Activated CD8-positive, alpha-beta T cell treated with anti-CD3 and anti-CD28 coated beads, Interleukin-2, amount 10 ng/mL, durations not matched to agents 7 days and 5 days (primary cell): ENCODE measurements around the gene AIP. TPM values are rescaled to one million over a fixed set of nuclear protein-coding genes. Genes with fewer than 3 reads are reported as not detected.

ENCODE experiments used
- ATAC-seq: fragments of 150-1000 bp; cut with Tn5 transposase; one replicate; pipeline ENCODE4 v1.10.0; 2021; ENCODE audit warnings: moderate library complexity
- CTCF ChIA-PET: fragments of 350-600 bp; sonication (Branson Sonifier 250); formaldehyde crosslinking; loops from one replicate; lab custom pipeline; 2021; ENCODE audit warnings: antibody characterized with exemption; lab: Charles Lee
- POLR2A ChIA-PET: fragments of 350-600 bp; sonication (Branson Sonifier 250); formaldehyde crosslinking; loops from one replicate; lab custom pipeline; 2021; ENCODE audit warnings: antibody characterized with exemption; lab: Charles Lee
- DNase-seq: peaks from one replicate; pipeline ENCODE4 v3.0.0-alpha.2; 2020
- H3K27ac Mint-ChIP-seq: one replicate; pipeline ENCODE4 v1.8.0; 2021; ENCODE audit warnings: mild to moderate bottlenecking, mixed read lengths
- H3K27me3 Mint-ChIP-seq: one replicate; pipeline ENCODE4 v1.8.0; 2021; ENCODE audit warnings: low read depth, mixed read lengths
- H3K36me3 Mint-ChIP-seq: one replicate; pipeline ENCODE4 v1.8.0; 2021; ENCODE audit warnings: low read depth, mixed read lengths
- H3K4me1 Mint-ChIP-seq: one replicate; pipeline ENCODE4 v1.8.0; 2021; ENCODE audit warnings: low read depth, mixed read lengths
- H3K4me3 Mint-ChIP-seq: one replicate; pipeline ENCODE4 v1.8.0; 2021; ENCODE audit warnings: mild to moderate bottlenecking, mixed read lengths
- H3K9me3 Mint-ChIP-seq: one replicate; pipeline ENCODE4 v1.8.0; 2022; ENCODE audit warnings: mixed read lengths; ENCODE audit not compliant: insufficient read depth
- total RNA-seq, 2 experiments: library from RNA; stranded (reverse); gene quantifications; one replicate each; pipeline ENCODE4 v1.2.3, GENCODE V29; 2021

Gene AIP
- total RNA-seq, 2 experiments from 2014 or later, result 156 to 163 TPM

- Mint-ChIP-seq H3K9me3 (no peaks in the 10 kb centered on the region), H3K27ac (no peak overlapping the region), H3K36me3 (no peaks in the 10 kb centered on the region), H3K4me1 (peaks cover 12% of the 10 kb centered on the region), H3K27me3 (peaks cover 2% of the 10 kb centered on the region), H3K4me3 (no peak overlapping the region)
- CTCF ChIA-PET, result interaction anchor here (1.4 kb wide), 2 partner anchors 68 to 99 kb away, joined by 3 read pairs; no protein-coding TSS in a partner anchor
- ATAC-seq, result no peak
- DNase-seq, result no peak
- POLR2A ChIA-PET, result interaction anchor here (0.5 to 4.7 kb wide), 6 partner anchors 10 to 1925 kb away, joined by 3 to 34 read pairs (median 4); partner anchors contain the start of gene PTPRCAP
Observed at GRCh38 chr11:67450796-67451657, 31.8 kb upstream of the AIP start.

GRCh38 chr11:67451658-67451976 is 31.2 kb upstream of the AIP start:
- CTCF ChIA-PET, result interaction anchor here (1.4 kb wide), 1 partner anchor 69 kb away, joined by 3 read pairs; no protein-coding TSS in a partner anchor

GRCh38 chr11:67452141-67452952 is 30.5 kb upstream of the AIP start, which contains the start of gene GPR152:
TSS of gene GPR152 (minus strand) at chr11:67452729. CDS start at chr11:67452724, 5 bp downstream.
- DNase-seq (no peak), ATAC-seq (no peak)
- POLR2A ChIA-PET, result interaction anchor here (0.7 to 4.7 kb wide), 6 partner anchors 11 to 32 kb away, joined by 3 to 34 read pairs (median 3); partner anchors contain the start of genes PTPRCAP and RPS6KB2
- Mint-ChIP-seq H3K4me3 (no peak within 1 kb of the TSS), H3K9me3 (no peaks in the 10 kb centered on the region), H3K27me3 (peaks cover under 1% of the 10 kb centered on the region), H3K36me3 (no peaks in the 10 kb centered on the region), H3K4me1 (peaks cover 9% of the 10 kb centered on the region), H3K27ac (no peak within 1 kb of the TSS)
- CTCF ChIA-PET, result interaction anchor here (0.8 kb wide), 1 partner anchor 16 kb away, joined by 3 read pairs; no protein-coding TSS in a partner anchor

More at GRCh38 chr11:67451658-67451976, 31.2 kb upstream of the AIP start:
- peaks cover 2% of the 10 kb centered on the region for H3K27me3 Mint-ChIP-seq
- no peak for DNase-seq
- peaks cover 9% of the 10 kb centered on the region for H3K4me1 Mint-ChIP-seq
- POLR2A ChIA-PET, result interaction anchor here (0.7 to 4.7 kb wide), 5 partner anchors 12 to 23 kb away, joined by 3 to 34 read pairs (median 3); partner anchors contain the start of genes PTPRCAP and RPS6KB2
- ATAC-seq, result no peak
- H3K4me3 Mint-ChIP-seq, result no peak overlapping the region
- no peak overlapping the region for H3K27ac Mint-ChIP-seq
- H3K9me3 Mint-ChIP-seq, result no peaks in the 10 kb centered on the region
- no peaks in the 10 kb centered on the region for H3K36me3 Mint-ChIP-seq

GRCh38 chr11:67453816-67454732 is 28.8 kb upstream of the AIP start:
- no peaks in the 10 kb centered on the region for H3K36me3 Mint-ChIP-seq
- no peak overlapping the region for H3K4me3 Mint-ChIP-seq
- CTCF ChIA-PET, result no interaction called here
- POLR2A ChIA-PET, result no interaction called here
- H3K27me3 Mint-ChIP-seq, result no peaks in the 10 kb centered on the region
- no peaks in the 10 kb centered on the region for H3K9me3 Mint-ChIP-seq
- H3K27ac Mint-ChIP-seq, result no peak overlapping the region
- DNase-seq (no peak), ATAC-seq (no peak)
- H3K4me1 Mint-ChIP-seq, result peaks cover 6% of the 10 kb centered on the region

GRCh38 chr11:67455054-67455453 is 27.8 kb upstream of the AIP start, which contains the start of gene CABP4:
TSS of gene CABP4 (plus strand) at chr11:67455354. CDS start at chr11:67455424, 70 bp downstream.
- ATAC-seq (no peak), DNase-seq (no peak)
- Mint-ChIP-seq H3K27me3 (peaks cover 2% of the 10 kb centered on the region), H3K27ac (no peak within 1 kb of the TSS), H3K9me3 (no peaks in the 10 kb centered on the region), H3K36me3 (no peaks in the 10 kb centered on the region), H3K4me1 (peaks cover 8% of the 10 kb centered on the region), H3K4me3 (no peak within 1 kb of the TSS)
- POLR2A ChIA-PET, result interaction anchor here (2.4 kb wide), 1 partner anchor 18 kb away, joined by 6 read pairs; the partner anchor contains the start of gene PTPRCAP
- CTCF ChIA-PET, result no interaction called here

GRCh38 chr11:67456068-67456705 is 26.6 kb upstream of the AIP start:
- peaks cover 2% of the 10 kb centered on the region for H3K27me3 Mint-ChIP-seq
- CTCF ChIA-PET, result no interaction called here
- H3K4me3 Mint-ChIP-seq, result no peak overlapping the region
- no peaks in the 10 kb centered on the region for H3K9me3 Mint-ChIP-seq
- no peak overlapping the region for H3K27ac Mint-ChIP-seq
- DNase-seq (no peak), ATAC-seq (no peak)
- H3K36me3 Mint-ChIP-seq, result no peaks in the 10 kb centered on the region
- peaks cover 7% of the 10 kb centered on the region for H3K4me1 Mint-ChIP-seq
- POLR2A ChIA-PET, result interaction anchor here (2.4 kb wide), 1 partner anchor 19 kb away, joined by 6 read pairs; the partner anchor contains the start of gene PTPRCAP

- Mint-ChIP-seq H3K9me3 (no peaks in the 10 kb centered on the region), H3K36me3 (no peaks in the 10 kb centered on the region), H3K4me3 (no peak overlapping the region), H3K27me3 (peaks cover 2% of the 10 kb centered on the region), H3K4me1 (peaks cover 2% of the 10 kb centered on the region), H3K27ac (no peak overlapping the region)
- DNase-seq (no peak), ATAC-seq (no peak)
- ChIA-PET CTCF (no interaction called here), POLR2A (no interaction called here)
Observed at GRCh38 chr11:67457453-67457852, 25.4 kb upstream of the AIP start.

- DNase-seq, result no peak
- no peaks in the 10 kb centered on the region for H3K9me3 Mint-ChIP-seq
- H3K27ac Mint-ChIP-seq, result no peak overlapping the region
- peaks cover 2% of the 10 kb centered on the region for H3K27me3 Mint-ChIP-seq
- ChIA-PET POLR2A (interaction anchor here (1.6 kb wide), 1 partner anchor 22 kb away, joined by 4 read pairs; no protein-coding TSS in a partner anchor), CTCF (no interaction called here)
- peaks cover 2% of the 10 kb centered on the region for H3K4me1 Mint-ChIP-seq
- ATAC-seq, result no peak
- no peak overlapping the region for H3K4me3 Mint-ChIP-seq
- no peaks in the 10 kb centered on the region for H3K36me3 Mint-ChIP-seq
Observed at GRCh38 chr11:67458266-67458665, 24.6 kb upstream of the AIP start.

GRCh38 chr11:67463186-67463585 is 19.6 kb upstream of the AIP start:
- ChIA-PET POLR2A (interaction anchor here (0.7 to 1.4 kb wide), 2 partner anchors 11 to 44 kb away, joined by 3 read pairs; partner anchors contain the start of gene CDK2AP2), CTCF (no interaction called here)
- DNase-seq (no peak), ATAC-seq (no peak)
- Mint-ChIP-seq H3K27ac (no peak overlapping the region), H3K27me3 (peaks cover 2% of the 10 kb centered on the region), H3K9me3 (no peaks in the 10 kb centered on the region), H3K36me3 (peaks cover 4% of the 10 kb centered on the region), H3K4me1 (peaks cover 32% of the 10 kb centered on the region), H3K4me3 (no peak overlapping the region)

GRCh38 chr11:67463680-67464410 is 19.0 kb upstream of the AIP start:
- ATAC-seq (no peak), DNase-seq (no peak)
- H3K9me3 Mint-ChIP-seq, result no peaks in the 10 kb centered on the region
- peaks cover 35% of the 10 kb centered on the region for H3K4me1 Mint-ChIP-seq
- peak overlapping the region; percentile 82 for H3K4me3 Mint-ChIP-seq
- no peak overlapping the region for H3K27ac Mint-ChIP-seq
- ChIA-PET CTCF (interaction anchor here (1.4 kb wide), 1 partner anchor 62 kb away, joined by 5 read pairs; the partner anchor contains the start of gene PPP1CA), POLR2A (interaction anchor here (0.7 to 1.4 kb wide), 2 partner anchors 12 to 44 kb away, joined by 3 read pairs; partner anchors contain the start of gene CDK2AP2)
- peaks cover 4% of the 10 kb centered on the region for H3K36me3 Mint-ChIP-seq
- peaks cover 2% of the 10 kb centered on the region for H3K27me3 Mint-ChIP-seq
